Dedifferentiated amniotic fluid mesenchymal stem cell (primary cell): ENCODE measurements around the gene PON3.
"Not testable (repeated sequence)": the region's sequence is repeated elsewhere in the genome, so short reads cannot be mapped to it uniquely, and the experiment has no call there.

Source experiments
- DNase-seq: peaks from one replicate; pipeline ENCODE4 v3.0.0-alpha.2; 2016; ENCODE audit errors: extremely low spot score

Gene PON3

DNA sequence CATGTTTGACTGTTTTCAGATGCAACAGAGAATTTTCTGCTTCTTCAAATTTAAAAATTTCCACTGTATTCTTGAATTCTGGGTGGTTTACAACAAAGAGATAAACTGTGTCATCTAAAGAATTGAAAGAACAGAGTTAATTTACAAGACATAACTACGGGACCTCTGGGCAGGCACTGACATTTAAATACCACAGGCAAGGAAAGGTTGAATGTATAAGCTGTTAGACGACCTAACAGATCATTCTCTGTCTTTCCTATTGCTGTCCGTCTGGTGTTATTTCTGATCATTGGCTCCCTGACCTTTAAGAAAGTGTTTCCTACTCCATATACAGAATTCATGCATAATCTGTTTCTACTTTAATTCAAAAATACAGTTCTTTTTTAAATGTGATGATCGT, 15.5 kb upstream of the PON3 start:
- DNase-seq: no peak

DNA sequence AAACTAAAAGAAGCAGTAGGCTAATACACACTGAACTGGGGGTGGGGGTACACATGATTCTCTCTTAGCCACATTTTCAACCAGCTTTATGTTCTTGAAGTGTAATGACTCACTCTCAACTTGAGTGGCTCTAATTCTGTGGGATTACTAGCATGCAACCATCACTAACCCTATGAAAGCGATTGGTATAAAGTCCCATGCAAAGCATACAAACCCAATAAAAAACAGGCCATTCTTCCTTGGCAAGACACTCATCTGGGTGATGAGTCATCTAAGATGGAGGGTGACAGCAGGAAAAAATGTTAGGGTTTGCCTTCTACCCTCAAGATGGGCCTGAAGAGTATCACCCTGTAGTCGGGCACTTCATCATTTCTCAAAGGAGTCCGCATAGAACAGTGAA, 14.9 kb upstream of the PON3 start:
- DNase-seq: no peak

DNA sequence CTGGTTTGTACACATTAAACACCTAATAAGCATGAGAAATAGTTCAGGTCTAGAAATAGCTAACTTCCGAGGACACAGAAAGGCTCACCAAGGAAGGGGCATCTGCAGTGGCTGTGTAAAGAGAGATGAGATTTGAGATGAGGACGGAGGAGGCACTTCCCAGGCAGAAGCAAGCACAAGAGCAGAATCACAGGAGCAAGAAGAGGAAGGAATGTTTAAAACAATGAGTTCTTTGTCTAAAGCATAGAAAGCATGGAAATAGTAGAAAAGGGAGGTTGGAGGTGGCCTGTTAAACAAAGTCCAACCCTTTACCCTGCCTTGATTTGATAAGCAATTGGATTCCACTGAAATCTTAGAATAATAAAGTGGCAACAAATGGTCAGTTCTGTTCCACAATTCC, 11.6 kb upstream of the PON3 start:
- DNase-seq: no peak

DNA sequence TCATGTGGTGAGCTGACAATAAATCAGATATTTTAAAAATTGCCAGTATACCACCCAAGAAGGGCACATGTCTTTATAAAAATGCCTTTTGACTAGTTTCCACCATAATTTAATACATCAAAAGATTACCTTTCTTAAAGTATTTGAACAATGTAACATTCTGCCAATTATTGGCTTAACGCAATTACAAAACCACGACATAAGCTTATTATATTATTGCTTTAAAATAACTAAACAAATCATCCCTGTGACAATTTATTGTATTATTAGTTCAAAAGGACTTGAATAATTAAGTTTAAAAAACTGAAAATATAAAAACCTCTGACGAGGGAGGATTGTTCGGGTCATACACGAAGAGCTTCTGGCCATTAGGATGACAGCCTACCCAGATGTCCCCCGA, 9.6 kb upstream of the PON3 start:
- DNase-seq: no peak

DNA sequence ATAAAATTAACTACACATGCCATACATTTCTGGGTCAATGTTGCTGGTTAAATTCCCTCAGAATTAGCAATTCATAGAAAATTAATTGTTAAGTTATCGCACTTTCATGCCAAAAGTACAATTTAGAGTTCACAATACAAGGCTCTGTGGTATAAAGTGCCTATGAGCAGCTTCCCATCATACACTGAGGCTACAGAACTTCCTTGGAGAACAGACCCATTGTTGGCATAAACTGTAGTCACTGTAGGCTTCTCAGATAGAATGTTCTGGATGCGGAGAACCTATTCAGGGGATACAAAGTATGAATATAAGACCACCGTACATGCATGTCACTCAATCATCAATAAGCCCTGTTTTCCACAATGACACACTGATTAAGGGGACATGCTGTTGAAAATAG, 9.0 kb upstream of the PON3 start:
- no peak for DNase-seq

DNA sequence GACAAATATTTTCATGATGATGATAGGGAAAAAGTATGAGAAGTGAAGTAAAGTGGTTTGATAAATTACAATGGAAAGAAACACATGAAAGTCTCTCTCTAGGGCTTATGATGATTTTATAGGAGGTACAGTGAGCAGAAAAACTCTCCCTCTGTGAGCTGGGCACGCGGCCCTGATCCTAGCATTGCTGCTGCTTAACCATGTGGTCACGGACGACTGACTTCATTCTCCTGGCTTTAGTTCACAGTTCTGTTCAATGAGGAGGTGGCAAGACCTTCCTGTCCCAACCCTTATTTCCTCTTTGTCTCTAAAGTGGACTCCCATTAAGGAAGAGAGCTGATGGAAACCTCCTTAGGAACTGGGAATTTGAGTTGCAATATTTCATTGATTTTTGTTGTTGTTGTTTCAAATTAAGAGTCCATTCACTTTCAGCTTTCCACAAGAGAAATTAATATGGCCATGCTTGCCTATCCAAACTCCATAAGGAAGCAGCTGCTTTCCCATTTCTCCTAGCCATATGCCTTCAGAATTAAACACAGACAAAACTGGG, 8.2 kb upstream of the PON3 start:
- DNase-seq: no peak

DNA sequence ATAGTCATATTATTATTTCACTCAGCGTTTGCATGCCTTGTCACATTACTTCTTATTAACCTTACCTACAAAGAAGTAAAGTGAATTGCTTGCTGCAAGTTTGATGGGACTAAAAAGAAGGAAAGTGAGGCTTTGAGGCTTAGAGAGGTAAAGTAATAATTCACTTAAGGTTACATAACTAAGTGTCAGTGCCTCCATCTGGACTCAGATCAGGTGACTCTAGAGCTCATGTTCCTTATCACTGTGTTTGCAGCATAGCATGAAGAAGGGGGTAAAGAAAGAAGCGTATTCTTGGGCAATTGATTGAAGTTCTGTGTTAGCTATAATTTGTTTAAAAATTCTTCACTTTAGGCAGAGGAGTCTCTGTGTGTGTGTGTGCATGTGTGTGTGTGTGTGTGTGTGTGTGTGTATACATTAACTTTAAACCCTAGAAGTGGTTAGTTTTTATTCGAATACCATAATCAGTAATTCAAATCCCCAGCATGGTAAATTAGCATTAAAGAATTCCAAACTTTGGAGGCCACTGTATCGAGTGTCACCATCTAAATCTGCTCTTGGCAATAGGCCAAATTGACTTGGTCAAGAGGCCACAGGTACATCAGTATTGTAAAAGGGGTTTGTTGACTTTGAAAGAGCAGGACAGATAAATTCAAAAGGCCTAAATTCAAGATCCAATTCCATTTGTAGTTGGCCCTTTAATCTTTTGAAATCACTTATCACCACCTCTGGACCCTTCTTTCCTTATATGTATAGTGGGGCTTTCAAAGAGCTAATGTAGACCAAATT, 2.2 kb upstream of the PON3 start:
- DNase-seq: no peak

DNA sequence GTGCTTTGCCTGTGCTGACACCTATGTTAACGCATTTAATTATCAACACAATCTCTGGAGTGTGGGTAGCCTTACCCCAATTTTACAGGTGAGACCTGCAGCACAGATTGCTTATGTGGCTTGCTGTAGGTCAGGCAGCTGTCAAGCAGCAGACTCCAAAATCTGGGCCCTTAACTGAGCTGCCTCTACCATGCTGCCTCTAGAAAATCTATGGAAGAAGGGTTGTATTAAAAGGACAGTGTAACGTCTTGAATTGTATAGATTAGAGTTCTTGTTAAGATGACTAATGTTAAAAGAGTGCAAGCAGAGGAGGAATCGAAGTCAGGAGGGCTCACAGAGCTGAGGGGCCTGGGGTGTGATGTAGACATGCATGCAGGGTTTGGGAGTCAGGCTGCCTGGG, 1.2 kb upstream of the PON3 start:
- DNase-seq: no peak

DNA sequence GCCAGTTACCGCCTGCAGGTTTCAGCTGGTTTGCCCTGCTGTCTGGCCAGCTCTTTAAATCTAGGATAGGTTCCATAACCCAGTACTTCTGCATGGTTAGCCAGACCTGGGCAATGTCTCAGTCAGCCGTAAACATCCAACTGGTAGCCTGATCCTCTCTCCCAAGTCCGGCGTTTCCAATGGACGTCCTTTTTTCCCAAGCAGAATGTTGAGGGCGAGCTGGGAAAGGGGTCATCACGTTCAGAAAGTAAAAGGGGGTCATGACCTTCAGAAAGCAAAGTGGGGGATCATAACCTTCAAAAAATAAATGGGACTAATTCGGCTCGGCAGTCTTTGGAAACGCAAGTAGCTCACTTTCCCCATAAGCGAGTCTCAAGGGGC, 430 bp downstream of the PON3 start:
- DNase-seq: no peak

DNA sequence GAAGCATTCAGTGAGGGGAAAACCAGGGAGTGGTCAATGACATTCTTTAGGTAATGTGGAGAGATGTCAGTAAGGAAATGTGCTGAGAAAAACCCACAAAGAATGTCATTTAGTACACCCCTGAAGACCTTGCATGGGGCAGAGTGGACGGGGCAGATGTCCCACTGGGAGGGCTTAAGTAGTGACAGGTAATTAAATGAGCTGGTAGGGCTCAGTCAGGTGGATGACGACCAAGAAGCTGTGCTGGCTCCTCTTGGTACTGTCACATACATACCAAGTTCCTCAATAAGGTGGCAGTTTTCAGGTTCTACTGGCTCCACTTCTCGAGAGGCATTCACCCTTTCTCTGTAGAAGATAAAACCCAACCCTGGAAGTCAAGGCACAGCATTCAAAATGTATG, 1.8 kb downstream of the PON3 start:
- DNase-seq: no peak

DNA sequence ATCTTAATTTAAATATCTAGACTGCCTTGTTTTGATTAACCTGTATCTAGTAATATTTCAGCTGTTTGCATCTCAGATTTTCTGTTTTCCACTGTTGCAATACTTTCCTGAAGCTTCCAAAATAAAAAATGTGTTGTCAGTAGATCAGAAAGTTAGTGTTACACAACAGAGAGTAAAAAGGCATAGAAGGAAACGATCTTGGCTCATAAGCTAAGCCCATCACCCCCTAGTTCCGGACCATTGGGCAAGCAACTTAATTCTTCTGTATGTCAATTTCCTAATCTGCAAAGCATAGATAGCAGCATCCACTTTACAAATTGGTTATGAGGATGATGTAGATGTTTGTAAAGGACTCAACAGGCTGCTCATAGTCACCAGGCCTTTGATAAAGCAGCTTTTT, 4.4 kb downstream of the PON3 start:
- no peak for DNase-seq

DNA sequence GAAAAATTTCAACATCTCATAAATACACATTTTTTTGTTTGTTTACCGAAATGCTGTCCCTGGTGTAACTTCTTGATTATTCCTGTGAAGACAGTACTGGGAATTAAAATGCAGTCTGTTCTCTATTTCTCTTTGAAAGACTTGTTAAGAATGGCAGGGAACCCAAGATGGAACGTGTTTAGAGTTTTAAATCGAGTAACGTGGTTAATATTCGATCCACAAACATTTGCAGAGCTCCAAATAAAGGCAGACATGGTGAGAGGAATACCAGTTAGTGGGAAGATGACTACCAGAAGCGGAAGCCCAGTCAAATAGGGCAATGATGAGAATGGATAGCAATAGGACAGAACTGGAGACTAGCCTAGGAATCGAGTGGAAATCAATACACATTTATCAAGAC, 6.7 kb downstream of the PON3 start:
- no peak for DNase-seq

DNA sequence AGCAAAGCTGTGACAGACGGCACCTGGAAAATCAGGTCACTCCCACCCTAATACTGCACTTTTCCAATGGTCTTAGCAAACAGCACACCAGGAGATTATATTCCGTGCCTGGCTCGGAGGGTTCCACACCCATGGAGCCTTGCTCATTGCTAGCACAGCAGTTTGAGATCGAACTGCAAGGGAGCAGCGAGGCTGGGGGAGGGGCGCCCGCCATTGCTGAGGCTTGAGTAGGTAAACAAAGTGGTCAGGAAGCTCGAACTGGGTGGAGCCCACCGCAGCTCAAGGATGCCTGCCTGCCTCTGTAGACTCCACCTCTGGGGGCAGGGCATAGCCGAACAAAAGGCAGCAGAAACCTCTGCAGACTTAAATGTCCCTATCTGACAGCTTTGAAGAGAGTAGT, 16.7 kb downstream of the PON3 start:
- DNase-seq: not testable (repeated sequence)

DNA sequence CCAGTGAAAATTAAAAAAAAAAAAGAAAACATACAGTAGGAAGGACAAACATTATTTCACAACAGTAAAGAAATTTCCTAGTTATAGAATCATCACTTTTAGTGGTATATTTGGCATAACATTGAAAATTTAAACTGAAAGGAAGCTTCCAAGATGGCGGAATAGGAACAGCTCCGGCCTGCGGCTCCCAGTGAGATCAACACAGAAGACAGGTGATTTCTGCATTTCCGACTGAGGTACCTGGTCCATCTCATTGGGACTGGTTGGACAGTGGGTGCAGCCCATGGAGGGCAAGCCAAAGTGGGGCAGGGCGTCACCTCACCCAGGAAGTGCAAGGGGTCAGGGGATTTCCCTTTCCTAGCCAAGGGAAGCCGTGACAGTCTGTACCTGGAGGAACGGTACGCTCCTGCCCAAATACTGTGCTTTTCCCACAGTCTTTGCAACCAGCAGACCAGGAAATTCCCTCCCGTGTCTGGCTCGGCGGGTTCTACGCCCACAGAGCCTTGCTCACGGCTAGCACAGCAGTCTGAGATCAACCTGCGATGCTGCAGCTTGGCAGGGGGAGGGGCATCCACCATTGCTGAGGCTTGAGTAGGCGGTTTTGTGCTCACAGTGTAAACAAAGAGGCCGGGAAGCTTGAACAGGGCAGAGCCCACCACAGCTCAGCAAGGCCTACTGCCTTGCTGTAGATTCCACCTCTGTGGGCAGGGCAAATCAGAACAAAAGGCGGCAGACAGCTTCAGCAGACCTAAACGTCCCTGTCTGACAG, 19.4 kb downstream of the PON3 start:
- no peak for DNase-seq

DNA sequence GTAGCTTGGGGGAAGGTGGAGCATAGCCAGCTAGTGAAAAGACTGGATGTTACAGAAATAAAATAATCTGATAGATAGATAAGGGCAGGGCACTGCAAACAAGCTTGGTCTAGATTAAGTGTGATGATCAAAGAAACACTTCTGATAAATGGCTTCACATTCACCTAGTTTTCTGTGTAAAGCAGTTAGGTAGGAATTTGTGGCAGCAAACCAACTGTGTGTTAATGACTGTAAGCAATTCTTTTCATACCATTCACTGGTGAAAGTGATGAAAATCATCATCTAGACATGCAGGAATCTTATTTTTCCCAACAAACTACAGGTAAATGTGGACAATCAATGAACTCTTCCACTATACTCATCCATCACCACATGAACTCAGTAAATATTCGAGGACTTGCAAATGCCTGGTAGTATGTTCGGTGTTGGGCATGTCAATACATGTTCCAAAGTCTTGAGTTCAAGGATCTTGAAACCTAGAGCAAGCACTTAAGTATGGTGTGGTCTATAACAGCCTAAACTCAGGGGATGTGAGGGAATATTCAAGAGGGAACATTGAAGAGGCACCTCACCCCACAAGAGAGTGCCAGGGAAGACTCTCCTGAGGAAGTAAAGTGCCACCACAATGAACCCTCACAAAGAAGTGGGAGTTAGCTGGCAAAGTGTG, 20.5 kb downstream of the PON3 start:
- DNase-seq: no peak

DNA sequence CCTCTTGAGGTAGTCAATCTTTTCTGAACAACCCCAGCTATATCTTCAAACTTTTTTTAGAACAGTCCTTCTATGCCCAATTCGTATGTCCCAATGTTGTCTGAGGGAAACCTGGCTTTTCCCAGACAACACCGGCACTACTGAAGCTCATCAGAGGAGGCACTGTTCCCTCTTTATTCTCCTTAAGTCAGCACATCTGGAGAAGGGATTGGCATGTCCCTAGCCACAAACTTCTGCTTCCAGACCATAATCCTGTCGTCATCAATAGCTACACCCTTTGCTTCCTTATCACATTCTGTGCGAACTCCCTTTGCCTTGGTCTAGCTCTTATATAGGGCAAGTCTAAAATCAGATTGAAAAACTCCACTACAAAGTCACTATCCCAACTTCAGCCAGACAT, 22.9 kb downstream of the PON3 start:
- no peak for DNase-seq

DNA sequence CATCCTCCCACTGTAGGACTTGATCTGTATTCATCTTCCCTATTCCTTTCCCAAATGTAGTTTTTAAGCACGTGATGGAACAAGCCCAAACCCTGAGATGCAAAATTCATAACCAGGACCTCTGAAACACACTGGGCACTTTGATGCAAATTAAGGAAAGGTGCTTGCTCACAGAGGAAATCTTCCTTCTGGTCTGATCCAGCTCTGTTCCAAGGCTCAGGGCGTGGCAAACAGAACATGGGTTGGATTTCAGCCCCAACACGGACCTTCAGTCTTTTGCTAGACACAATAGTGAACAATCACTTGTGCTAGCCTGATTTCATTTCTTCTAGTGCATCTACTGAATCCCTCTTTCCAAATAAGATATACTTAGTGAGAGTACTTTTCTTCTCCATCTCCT, 27.9 kb downstream of the PON3 start:
- DNase-seq: no peak

DNA sequence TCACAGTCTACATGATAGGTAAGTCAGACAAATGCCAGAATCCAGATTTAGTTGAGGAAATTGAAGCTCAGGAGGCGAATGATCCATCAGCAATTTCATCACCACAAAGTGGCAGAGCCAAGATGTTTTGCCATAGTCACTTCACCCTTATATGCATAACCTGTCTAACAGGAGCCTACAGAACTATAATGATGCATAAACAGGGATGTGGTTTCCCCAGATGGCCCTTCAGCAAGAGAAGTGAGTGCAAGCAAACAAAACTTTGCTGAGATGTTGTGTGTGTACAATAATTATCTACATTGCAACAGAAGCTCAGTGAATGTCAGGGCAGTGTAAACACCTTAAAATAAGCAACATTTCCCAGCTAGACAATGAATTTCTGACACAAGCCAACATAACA, 28.6 kb downstream of the PON3 start:
- DNase-seq: no peak

DNA sequence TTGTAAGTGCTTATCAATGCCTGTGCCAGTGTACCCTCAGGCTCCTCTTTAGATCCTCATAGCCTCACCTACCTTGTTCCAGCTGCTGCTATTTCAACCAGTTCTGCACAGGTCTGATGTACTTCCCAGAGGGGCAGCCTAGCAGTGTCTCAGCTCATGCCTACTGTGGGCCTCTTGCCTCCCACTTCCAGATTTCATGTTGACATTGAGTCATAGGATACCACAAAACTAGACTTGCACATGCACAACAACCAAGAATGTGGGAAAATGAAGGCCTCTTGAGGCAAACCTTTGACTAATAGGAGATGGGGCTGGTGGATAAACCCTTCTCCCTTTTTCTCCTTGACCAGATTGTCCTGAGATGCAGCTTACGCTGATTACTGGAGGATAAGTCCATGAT, 31.0 kb downstream of the PON3 start:
- DNase-seq: no peak

DNA sequence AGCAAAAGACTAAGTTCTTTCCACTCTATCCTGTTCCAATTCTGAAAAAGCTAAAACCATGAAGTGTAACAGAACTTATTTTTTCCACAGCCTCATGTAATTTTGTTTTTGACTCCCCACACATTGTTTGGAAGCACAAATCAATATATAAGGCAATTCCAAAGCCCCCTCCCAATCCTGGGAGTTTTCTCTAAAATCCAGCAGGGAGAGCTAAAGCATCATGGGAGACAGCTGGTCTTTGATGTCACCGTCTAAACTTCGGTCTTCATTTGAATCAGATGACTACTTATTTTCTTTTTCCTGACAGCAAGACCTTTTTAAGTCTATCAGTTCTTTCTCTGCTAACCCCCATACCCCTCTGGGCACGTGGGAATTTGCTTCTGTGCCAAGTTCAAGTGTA, 38.6 kb downstream of the PON3 start:
- no peak for DNase-seq

DNA sequence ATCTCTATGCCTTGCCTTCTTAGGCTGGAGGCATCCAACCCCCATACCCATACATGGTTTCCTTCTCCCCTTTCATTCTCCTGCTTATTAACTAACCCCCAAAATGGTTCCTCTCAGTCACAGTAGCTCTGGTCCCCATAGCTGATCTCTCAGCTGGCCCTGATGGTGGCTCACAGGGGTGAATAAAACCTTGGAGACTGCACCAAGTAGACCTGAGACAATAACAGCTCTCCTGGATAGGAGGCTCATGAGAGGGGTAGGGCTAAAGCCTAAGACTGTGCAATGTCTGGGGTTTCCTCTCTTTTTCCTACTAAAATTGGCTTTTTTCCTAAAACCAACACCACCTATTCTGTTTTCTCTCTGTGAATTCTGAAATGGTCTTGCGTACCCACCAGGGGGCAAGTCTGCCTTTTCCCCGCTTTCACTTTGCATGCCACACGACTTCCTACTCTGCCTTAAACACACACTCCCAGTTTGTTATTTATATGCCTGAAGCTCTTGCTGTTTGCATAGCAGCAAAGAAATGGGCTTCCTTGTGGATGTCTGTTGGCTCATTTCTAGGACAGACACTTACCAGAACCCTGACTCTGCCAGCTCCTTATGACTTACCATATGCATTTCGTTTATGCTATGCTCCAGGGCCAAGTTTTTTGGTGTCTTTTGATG, 53.4 kb downstream of the PON3 start:
- DNase-seq: no peak

DNA sequence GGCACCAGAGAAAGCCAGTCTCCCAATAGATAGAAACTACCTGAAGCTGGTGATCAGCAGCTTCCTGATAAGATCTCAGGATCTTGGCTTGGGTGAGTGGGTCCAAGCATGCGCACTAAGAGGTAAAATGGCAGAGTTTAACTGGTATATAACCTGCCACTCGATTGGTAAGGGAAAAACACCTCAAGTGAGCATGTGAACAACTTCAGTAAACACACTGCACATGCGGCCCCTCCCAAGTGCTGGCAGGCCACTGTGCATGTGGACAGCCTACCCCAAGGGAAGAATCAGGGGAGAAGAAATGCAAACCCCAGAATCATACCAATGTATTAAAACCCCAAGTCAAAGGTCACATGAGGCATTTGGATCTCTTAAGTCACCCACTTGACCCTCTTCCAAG, 54.1 kb downstream of the PON3 start:
- no peak for DNase-seq
